ENCODE results near the gene ZNF527.
"Not testable (repeated sequence)": the region's sequence is repeated elsewhere in the genome, so short reads cannot be mapped to it uniquely, and the experiment has no call there.

Gene ZNF527

GRCh38 chr19:37370880-37371661 lies at the start of gene ZNF527:
ZNF527 (plus strand) TSS chr19:37371099; CDS start chr19:37374199, 3,100 bp downstream.
- DNase-seq = peak; percentile 97

- DNase-seq = no peak
Measured at GRCh38 chr19:37329686-37330085, 41.2 kb upstream of the ZNF527 start.

- DNase-seq = no peak
Measured at GRCh38 chr19:37332839-37333238, 38.1 kb upstream of the ZNF527 start.

DNA sequence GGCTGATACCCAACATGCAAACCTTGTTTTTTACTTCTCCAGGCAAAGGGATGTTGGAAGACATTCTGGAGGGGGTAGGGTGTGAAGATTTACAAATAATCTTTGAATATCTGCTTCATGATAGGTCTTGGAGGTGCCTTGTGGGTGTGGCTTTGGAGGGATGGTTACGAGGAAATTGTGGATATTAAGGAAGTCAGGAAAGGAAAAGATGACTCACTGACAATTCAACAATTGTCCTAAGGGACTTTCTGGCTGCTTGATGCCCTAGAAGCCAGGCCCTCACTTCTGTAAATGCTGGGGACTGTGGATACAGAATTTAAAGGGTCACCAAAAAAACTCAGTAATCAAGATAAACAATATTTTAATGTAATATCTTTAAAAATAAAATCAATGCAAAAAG lies 37.4 kb upstream of the ZNF527 start:
- peak; percentile 13 for DNase-seq

- peak; percentile 49 for DNase-seq
Measured at GRCh38 chr19:37334179-37335071, 36.5 kb upstream of the ZNF527 start.

- DNase-seq = no peak
Measured at GRCh38 chr19:37342753-37343152, 28.1 kb upstream of the ZNF527 start.

DNA sequence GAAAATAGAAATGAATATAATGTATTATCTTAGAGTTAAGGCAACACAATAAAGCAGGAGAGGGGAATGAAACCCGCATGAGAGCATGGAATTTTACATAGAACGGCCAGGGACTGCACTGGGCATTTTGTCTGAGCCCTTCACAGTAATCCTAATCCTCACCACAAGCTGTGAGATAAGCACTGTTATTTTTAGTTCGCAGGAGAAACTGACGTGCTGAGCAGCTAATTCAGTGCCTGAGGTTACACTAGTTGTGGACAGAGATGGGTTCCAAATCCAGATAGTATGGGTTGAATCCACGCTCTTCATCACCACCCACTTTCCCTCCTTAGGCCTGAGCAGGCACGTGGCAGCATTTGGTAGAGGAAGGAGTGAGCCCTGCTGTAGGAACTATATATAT lies 24.8 kb upstream of the ZNF527 start:
- DNase-seq = no peak

DNA sequence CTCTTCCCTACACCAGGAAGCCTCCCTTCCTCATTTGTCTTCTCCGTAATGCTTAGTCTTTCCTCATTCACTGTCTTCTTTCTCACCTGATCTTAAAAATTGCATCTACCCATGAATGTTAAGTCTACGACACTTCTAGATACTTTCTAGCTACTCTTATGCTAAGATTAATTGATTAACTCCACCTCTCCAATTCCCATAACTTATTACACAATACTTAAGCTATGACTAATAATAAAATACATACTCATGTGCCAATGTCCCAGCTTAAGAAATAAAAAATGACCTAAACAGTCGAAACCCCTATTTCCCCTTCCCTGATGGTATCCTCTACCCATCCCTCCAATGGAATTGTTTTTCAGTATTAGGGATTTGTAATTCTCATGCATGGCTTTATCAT lies 22.8 kb upstream of the ZNF527 start:
- DNase-seq = no peak

GRCh38 chr19:37353968-37354367 lies 16.9 kb upstream of the ZNF527 start:
- DNase-seq = no peak

DNA sequence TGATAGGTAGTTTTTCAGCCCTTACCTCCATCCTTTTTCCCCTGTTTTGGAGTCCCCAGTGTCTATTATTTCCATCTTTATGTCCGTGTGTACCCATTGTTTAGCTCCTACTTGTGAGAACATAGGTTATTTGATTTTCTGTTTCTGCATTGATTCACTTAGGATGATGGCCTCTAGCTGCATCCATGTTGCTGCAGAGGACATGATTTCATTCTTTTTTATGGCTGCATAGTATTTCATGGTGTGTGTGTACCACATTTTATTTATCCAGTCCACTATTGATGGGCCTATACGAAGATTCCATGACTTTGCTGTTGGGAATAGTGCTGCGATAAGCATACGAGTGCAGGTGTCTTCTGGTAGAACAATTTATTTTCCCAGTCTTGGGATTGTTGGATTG lies 15.0 kb upstream of the ZNF527 start:
- no peak for DNase-seq

DNA sequence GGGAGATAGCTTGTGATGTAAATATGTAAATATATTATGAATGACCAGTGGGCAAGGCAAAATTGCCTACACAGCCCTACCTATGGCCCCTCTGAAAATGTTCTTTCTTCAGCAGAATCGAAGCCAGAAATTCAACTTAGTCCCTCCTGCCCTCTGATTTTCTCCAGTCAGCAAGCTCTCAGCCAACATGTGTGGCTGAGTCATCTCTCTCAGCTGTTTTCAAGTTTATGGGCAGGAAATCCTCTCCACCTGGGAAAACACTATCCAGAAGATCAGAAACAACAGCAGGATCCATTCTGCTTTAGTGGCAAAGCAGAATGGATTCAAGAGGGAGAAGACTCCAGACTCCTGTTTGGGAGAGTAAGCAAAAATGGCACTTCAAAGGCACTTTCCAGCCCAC lies 8.9 kb upstream of the ZNF527 start:
- no peak for DNase-seq

DNA sequence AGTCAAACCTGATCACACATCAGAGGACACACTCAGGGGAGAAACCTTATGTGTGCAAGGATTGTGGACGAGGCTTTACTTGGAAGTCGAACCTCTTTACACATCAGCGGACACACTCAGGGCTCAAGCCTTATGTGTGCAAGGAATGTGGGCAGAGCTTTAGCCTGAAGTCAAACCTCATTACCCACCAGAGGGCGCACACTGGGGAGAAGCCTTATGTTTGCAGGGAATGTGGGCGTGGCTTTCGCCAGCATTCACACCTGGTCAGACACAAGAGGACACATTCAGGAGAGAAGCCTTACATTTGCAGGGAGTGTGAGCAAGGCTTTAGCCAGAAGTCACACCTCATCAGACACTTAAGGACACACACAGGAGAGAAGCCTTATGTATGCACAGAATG lies 8.2 kb upstream of the ZNF527 start:
- DNase-seq = no peak

- not testable (repeated sequence) for DNase-seq
Measured at GRCh38 chr19:37370386-37370879, 466 bp upstream of the ZNF527 start.

DNA sequence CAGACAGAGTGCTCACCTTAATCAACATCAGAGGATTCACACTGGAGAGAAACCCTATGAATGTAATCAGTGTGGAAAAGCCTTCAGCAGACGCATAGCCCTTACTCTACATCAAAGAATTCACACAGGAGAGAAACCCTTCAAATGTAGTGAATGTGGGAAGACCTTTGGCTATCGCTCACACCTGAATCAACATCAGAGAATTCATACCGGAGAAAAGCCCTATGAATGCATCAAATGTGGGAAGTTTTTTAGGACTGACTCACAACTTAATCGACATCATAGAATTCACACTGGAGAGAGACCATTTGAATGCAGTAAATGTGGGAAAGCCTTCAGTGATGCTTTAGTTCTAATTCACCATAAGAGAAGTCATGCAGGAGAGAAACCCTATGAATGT lies 18.3 kb downstream of the ZNF527 start:
- no peak for DNase-seq

DNA sequence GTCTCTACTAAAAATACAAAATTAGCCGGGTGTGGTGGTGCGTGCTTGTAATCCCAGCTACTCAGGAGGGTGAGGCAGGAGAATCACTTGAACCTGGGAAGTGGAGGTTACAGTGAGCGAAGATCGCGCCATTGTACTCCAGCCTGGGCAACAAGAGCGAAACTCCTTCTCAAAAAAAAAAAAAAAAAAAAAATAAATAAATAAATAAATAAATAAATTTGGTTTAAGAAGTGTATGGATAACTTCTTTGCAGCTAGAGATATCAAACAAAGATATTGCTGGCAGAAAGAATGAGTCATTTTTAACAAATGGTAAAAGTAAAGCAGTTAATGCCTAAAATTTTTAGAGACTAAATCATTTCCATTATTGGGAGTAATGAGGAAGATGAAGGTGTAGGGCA lies 20.5 kb downstream of the ZNF527 start:
- DNase-seq = not testable (repeated sequence)

DNA sequence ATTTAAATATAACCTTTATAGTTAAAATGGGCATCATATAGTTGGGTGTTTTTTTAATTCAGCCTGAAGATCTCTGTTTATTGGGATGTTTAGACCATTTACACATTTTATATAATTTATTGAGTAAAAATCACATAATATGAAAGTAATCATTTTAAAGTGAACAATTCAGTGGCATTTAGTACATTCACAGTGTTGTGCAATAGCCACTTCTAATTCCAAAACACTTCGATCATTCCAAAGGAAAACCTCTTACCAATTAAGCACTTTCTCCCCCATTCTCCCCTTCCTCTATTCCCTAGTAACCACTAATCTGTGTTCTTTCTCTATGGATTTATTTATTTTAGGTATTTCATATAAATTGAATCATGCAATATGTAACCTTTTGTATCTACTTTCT lies 30.2 kb downstream of the ZNF527 start:
- DNase-seq = no peak

DNA sequence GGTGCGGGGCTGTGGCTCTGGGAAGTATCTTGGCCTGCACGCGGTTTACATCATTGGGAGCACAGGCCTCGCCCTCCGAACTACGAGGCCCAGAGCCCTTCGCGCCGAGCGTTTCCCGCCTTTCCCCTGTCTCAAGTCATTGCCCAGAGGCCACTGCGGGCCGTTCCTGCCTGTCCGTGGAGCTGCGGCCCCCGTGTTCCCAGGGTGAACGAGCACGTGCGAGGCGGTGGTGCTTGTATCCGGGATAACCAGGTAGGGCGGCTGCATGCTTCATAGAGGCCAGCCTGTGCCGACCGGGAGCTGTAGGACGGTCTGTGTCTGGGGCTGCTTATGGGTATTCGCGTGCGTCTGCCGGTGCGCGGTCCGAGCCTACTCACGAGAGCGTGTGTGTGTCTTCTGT lies 32.5 kb downstream of the ZNF527 start:
- DNase-seq = no peak

DNA sequence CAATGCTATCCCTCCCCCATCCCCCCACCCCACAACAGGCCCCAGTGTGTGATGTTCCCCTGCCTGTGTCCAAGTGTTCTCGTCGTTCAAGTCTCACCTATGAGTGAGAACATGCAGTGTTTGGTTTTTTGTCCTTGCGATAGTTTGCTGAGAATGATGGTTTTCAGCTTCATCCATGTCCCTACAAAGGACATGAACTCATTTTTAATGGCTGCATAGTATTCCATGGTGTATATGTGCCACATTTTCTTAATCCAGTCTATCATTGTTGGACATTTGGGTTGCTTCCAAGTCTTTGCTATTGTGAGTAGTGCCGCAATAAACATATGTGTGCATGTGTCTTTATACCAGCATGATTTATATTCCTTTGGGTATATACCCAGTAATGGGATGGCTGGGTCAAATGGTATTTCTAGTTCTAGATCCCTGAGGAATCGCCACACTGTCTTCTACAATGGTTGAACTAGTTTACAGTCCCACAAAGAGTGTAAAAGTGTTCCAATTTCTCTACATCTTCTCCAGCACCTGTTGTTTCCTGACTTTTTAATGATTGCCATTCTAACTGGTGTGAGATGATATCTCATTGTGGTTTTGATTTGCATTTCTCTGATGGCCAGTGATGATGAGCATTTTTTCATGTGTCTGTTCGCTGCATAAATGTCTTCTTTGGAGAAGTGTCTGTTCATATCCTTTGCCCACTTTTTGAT lies 35.4 kb downstream of the ZNF527 start:
- not testable (repeated sequence) for DNase-seq

DNA sequence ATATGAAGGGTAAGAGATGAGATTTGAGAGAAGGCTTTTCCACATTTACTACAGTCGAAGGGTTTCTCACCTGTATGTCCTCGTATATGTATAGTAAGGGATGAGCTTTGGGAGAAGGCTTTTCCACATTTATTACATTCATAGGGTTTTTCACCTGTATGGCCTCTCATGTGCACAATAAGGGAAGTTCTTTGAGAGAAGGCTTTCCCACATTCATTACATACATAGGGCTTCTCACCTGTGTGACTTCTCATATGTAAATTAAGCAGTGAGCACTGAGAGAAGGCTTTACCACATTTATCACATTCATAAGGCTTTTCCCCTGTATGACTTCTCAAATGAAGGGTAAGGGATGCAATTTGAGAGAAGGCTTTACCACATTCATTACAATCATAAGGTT lies 41.8 kb downstream of the ZNF527 start:
- DNase-seq = no peak

- DNase-seq = no peak
Measured at GRCh38 chr19:37413313-37414084, 42.6 kb downstream of the ZNF527 start.

All from T1000 (cell line).